A673 (cell line): ENCODE data around the gene FRMD4A.

Experiments
- CTCF ChIP-seq: fragments of 300-800, 200-600 bp; sonication (generic); conservative IDR thresholded peaks from 2 replicates; pipeline ENCODE4 v1.5.1; 2017; ENCODE audit warnings: low read depth, mild to moderate bottlenecking, antibody characterized with exemption, low read length, moderate library complexity, mixed read lengths
- EZH2 ChIP-seq: fragments of 200-600 bp; sonication (generic); IDR thresholded peaks from 2 replicates; pipeline ENCODE4 v1.6.1; 2017; ENCODE audit warnings: borderline replicate concordance, low read depth, mild to moderate bottlenecking, mixed read lengths, antibody characterized with exemption, low read length; ENCODE audit not compliant: poor library complexity, severe bottlenecking

DNA sequence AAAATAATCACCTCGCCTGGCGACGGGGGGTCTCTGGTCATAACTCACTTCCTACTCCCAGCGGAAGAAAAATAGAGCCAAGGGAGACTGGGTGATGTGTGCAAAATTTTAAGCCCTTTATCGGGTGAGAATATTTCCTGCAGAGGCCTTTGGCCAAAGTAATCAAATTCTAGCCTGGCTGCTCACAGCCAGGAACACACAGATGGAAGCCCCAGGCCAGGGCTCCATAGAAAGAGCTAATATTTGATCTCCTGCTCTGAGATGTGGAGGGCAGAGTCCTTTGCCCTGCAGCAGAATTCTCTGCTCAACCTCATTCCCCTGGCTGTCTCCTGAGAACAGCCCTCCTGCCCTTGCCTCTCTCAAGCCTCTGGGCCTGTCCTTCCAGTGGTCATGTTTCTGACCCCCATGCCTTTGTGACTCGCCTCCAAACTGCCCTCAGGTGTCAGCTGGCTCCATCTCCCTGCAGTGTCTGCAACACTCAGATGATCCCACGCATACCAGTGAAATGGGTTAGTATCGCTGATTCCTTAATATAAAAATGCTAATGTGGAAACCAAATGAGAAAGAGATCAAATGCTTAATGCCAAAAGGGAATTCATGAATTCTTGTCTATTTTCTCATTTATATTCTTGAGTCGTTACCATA, 34.5 kb downstream of the FRMD4A start:
- TF ChIP-seq EZH2 (no peak), CTCF (no peak)
